IMR-90 (cell line): ENCODE results near the gene SPATA12. TPM values are rescaled to one million over a fixed set of nuclear protein-coding genes. Genes with fewer than 3 reads are reported as not detected.

Experiments
- ATAC-seq: fragments of 200-7000 bp; cut with Tn5 transposase; 2 replicates; pipeline ENCODE4 v1.9.1; 2020; ENCODE audit warnings: low read depth, mild to moderate bottlenecking, moderate library complexity
- BruUV-seq: library from RNA; stranded (reverse); fragments of 400-500 nt; replicated peaks from 2 replicates; lab custom pipeline; 2021; lab: Mats Ljungman, UMichigan
- CTCF ChIA-PET: fragments of 300-600 bp; formaldehyde crosslinking; extraction: SDS; loops from one replicate; lab custom pipeline; 2021; ENCODE audit warnings: antibody characterized with exemption; lab: Yijun Ruan, JAX
- POLR2A ChIA-PET: fragments of 300-600 bp; sonication (Branson Sonifier 250); formaldehyde crosslinking; loops from one replicate; lab custom pipeline; 2022; ENCODE audit warnings: antibody characterized with exemption; ENCODE audit not compliant: unreplicated experiment; lab: Charles Lee
- DNase-seq: peaks from one replicate; pipeline ENCODE4 v3.0.0; 2013
- H2AFZ ChIP-seq: replicated peaks from 2 replicates; pipeline ENCODE3; 2013; ENCODE audit warnings: low read length, mild to moderate bottlenecking; ENCODE audit not compliant: poor library complexity
- H2AK5ac ChIP-seq: 2 replicates; pipeline ENCODE4 v1.6.1; 2013; ENCODE audit warnings: low read depth, low read length, inconsistent platforms
- H2AK9ac ChIP-seq: replicated peaks from 2 replicates; pipeline ENCODE3; 2013; ENCODE audit warnings: mild to moderate bottlenecking, low read depth, low read length, moderate library complexity; ENCODE audit not compliant: poor library complexity
- H2BK120ac ChIP-seq: 2 replicates; pipeline ENCODE4 v1.6.1; 2013; ENCODE audit warnings: low read depth, low read length, inconsistent platforms
- H2BK15ac ChIP-seq: 3 replicates; pipeline ENCODE4 v1.6.1; 2013; ENCODE audit warnings: low read depth, low read length, inconsistent platforms
- H2BK20ac ChIP-seq: 2 replicates; pipeline ENCODE4 v1.6.1; 2013; ENCODE audit warnings: low read depth, mild to moderate bottlenecking, inconsistent platforms, low read length, moderate library complexity
- H2BK5ac ChIP-seq: 2 replicates; pipeline ENCODE4 v1.6.1; 2013; ENCODE audit warnings: mild to moderate bottlenecking, low read depth, low read length, inconsistent platforms; ENCODE audit not compliant: poor library complexity, severe bottlenecking
- H3K14ac ChIP-seq: replicated peaks from 2 replicates; pipeline ENCODE4 v1.6.1; 2013; ENCODE audit warnings: low read depth, low read length, inconsistent platforms
- H3K18ac ChIP-seq: 2 replicates; pipeline ENCODE4 v1.6.1; 2013; ENCODE audit warnings: low read depth, low read length, control low read depth
- H3K23ac ChIP-seq: 2 replicates; pipeline ENCODE4 v1.6.1; 2013; ENCODE audit warnings: low read depth, low read length, inconsistent platforms
- H3K27ac ChIP-seq: 2 replicates; pipeline ENCODE4 v1.5.1; 2013; ENCODE audit warnings: mild to moderate bottlenecking, control low read depth, low read length; ENCODE audit not compliant: insufficient read depth
- H3K27me3 ChIP-seq: 2 replicates; pipeline ENCODE4 v1.6.1; 2013; ENCODE audit warnings: low read length; ENCODE audit not compliant: control insufficient read depth, insufficient read depth
- H3K36me3 ChIP-seq: 2 replicates; pipeline ENCODE4 v1.6.1; 2013; ENCODE audit warnings: low read length, mixed read lengths; ENCODE audit not compliant: control insufficient read depth, insufficient read depth
- H3K4ac ChIP-seq: 2 replicates; pipeline ENCODE4 v1.6.1; 2013; ENCODE audit warnings: low read depth, low read length, inconsistent platforms
- H3K4me1 ChIP-seq: 2 replicates; pipeline ENCODE4 v1.6.1; 2013; ENCODE audit warnings: low read length, mixed read lengths; ENCODE audit not compliant: control insufficient read depth, insufficient read depth
- H3K4me2 ChIP-seq: 2 replicates; pipeline ENCODE4 v1.6.1; 2013; ENCODE audit warnings: low read depth, mild to moderate bottlenecking, control low read depth, low read length, moderate library complexity
- H3K4me3 ChIP-seq: 2 replicates; pipeline ENCODE4 v1.5.1; 2013; ENCODE audit warnings: low read depth, mild to moderate bottlenecking, control low read depth, low read length, moderate library complexity; ENCODE audit not compliant: insufficient read depth
- H3K56ac ChIP-seq: 2 replicates; pipeline ENCODE4 v1.6.1; 2013; ENCODE audit warnings: low read length, inconsistent platforms; ENCODE audit not compliant: insufficient read depth; ENCODE audit errors: extremely low read depth
- H3K79me1 ChIP-seq, 2 experiments: 2 replicates each; pipeline ENCODE4 v1.6.1; 2013; ENCODE audit warnings: low read length in 2 of 2, inconsistent platforms in 1 of 2, low read depth in 1 of 2
- H3K9ac ChIP-seq: 2 replicates; pipeline ENCODE4 v1.6.1; 2013; ENCODE audit warnings: low read depth, low read length, control low read depth
- H3K9me1 ChIP-seq: 2 replicates; pipeline ENCODE4 v1.6.1; 2013; ENCODE audit warnings: low read length, inconsistent platforms; ENCODE audit not compliant: insufficient read depth
- H3K9me3 ChIP-seq: 2 replicates; pipeline ENCODE4 v1.6.1; 2013; ENCODE audit warnings: low read length; ENCODE audit not compliant: control insufficient read depth, insufficient read depth
- H4K20me1 ChIP-seq: 2 replicates; pipeline ENCODE4 v1.6.1; 2013; ENCODE audit warnings: low read length, inconsistent platforms; ENCODE audit not compliant: insufficient read depth
- H4K5ac ChIP-seq: 2 replicates; pipeline ENCODE4 v1.6.1; 2013; ENCODE audit warnings: mild to moderate bottlenecking, low read depth, low read length, control low read depth
- H4K8ac ChIP-seq, 2 experiments: 2 replicates each; pipeline ENCODE4 v1.6.1; 2013; ENCODE audit warnings: low read depth in 2 of 2, low read length in 2 of 2, control low read depth in 1 of 2, inconsistent platforms in 1 of 2
- H4K91ac ChIP-seq: 2 replicates; pipeline ENCODE4 v1.6.1; 2013; ENCODE audit warnings: low read depth, low read length, inconsistent platforms; ENCODE audit not compliant: insufficient read depth
- CEBPB ChIP-seq: IDR thresholded peaks from 2 replicates; pipeline ENCODE4 v1.6.1; 2012; ENCODE audit warnings: low read depth, low read length, improper control_type of control experiment
- CHD1 ChIP-seq: IDR thresholded peaks from 2 replicates; pipeline ENCODE4 v1.6.1; 2012; ENCODE audit warnings: low read depth, low read length, improper control_type of control experiment
- CTCF ChIP-seq: conservative IDR thresholded peaks from 2 replicates; pipeline ENCODE4 v1.5.1; 2012; ENCODE audit warnings: mild to moderate bottlenecking, low read depth, low read length, improper control_type of control experiment
- ELK1 ChIP-seq: fragments of 150-350 bp; IDR thresholded peaks from 2 replicates; pipeline ENCODE4 v1.6.1; 2016; ENCODE audit warnings: low read depth, mild to moderate bottlenecking, low read length, moderate library complexity, borderline replicate concordance
- FOS ChIP-seq: fragments of 150-350 bp; IDR thresholded peaks from 2 replicates; pipeline ENCODE4 v1.6.1; 2016; ENCODE audit warnings: low read depth, low read length
- MAFK ChIP-seq: IDR thresholded peaks from 2 replicates; pipeline ENCODE4 v1.6.1; 2012; ENCODE audit warnings: low read depth, low read length, improper control_type of control experiment
- MAZ ChIP-seq: IDR thresholded peaks from 2 replicates; pipeline ENCODE4 v1.6.1; 2012; ENCODE audit warnings: low read depth, mild to moderate bottlenecking, low read length, improper control_type of control experiment, moderate library complexity, borderline replicate concordance
- MXI1 ChIP-seq: IDR thresholded peaks from 2 replicates; pipeline ENCODE4 v1.6.1; 2012; ENCODE audit warnings: low read depth, mild to moderate bottlenecking, low read length, moderate library complexity, borderline replicate concordance
- NFE2L2 ChIP-seq: fragments of 150-350 bp; IDR thresholded peaks from 2 replicates; pipeline ENCODE4 v1.6.1; 2016; ENCODE audit warnings: low read depth, mild to moderate bottlenecking, low read length
- POLR2A ChIP-seq: IDR thresholded peaks from 2 replicates; pipeline ENCODE4 v1.6.1; 2012; ENCODE audit warnings: mild to moderate bottlenecking, low read depth, low read length
- RAD21 ChIP-seq: IDR thresholded peaks from 2 replicates; pipeline ENCODE4 v1.6.1; 2012; ENCODE audit warnings: low read length, improper control_type of control experiment
- RCOR1 ChIP-seq: IDR thresholded peaks from 2 replicates; pipeline ENCODE4 v1.6.1; 2012; ENCODE audit warnings: mild to moderate bottlenecking, low read length, improper control_type of control experiment; ENCODE audit not compliant: insufficient replicate concordance
- RFX5 ChIP-seq: IDR thresholded peaks from 2 replicates; pipeline ENCODE4 v1.8.0; 2012; ENCODE audit warnings: low read depth, mild to moderate bottlenecking, low read length, moderate library complexity
- SMC3 ChIP-seq: fragments of 150-350 bp; IDR thresholded peaks from 2 replicates; pipeline ENCODE4 v1.6.1; 2016; ENCODE audit warnings: low read depth, mild to moderate bottlenecking, antibody characterized with exemption, low read length, moderate library complexity
- whole genome bisulfite sequencing, 2 experiments: methylation state at CpG; one replicate each; pipeline versions ENCODE4 v1.1.5 to v1.1.7; 2013; ENCODE audit warnings: missing lambda C conversion rate in 2 of 2; ENCODE audit not compliant: insufficient read length in 1 of 2; ENCODE audit errors: extremely low coverage in 2 of 2; 5-methylcytosine and 5-hydroxymethylcytosine counted together
- dilution Hi-C: fragments of 300-500 bp; cut with HindIII; formaldehyde crosslinking; loops from one replicate; pipeline ENCODE4 v1.14.3; 2018; ENCODE audit warnings: low sequenced_read_pairs; ENCODE audit not compliant: unreplicated experiment
- in situ Hi-C: fragments of 300-500 bp; cut with MboI; formaldehyde crosslinking; loops from 3 replicates; pipeline ENCODE4 v1.14.3; 2019; ENCODE audit warnings: low sequenced_read_pairs, inconsistent platforms, mixed read lengths
- intact Hi-C: fragments of 100-400 bp; cut with micrococcal nuclease; formaldehyde crosslinking; loops from 2 replicates; pipeline ENCODE4 v1.10.0; 2022
- polyA plus RNA-seq, 3 experiments: library from polyadenylated mRNA; depleted of rRNA; stranded (reverse); fragments of >200 nt; gene quantifications; 2 replicates each; pipeline ENCODE4 v1.2.3, GENCODE V29; 2012; ENCODE audit warnings: low replicate concordance in 1 of 3
- total RNA-seq: library from RNA; depleted of rRNA; stranded (reverse); fragments of >200 nt; gene quantifications from 2 replicates; pipeline ENCODE4 v1.2.3, GENCODE V29; 2012
- TF ChIP-seq, protein P1 (sequence below): fragments of 150-350 bp; IDR thresholded peaks from 2 replicates; pipeline ENCODE4 v1.6.1; 2017; ENCODE audit warnings: mild to moderate bottlenecking, antibody characterized with exemption, low read length, low read depth

Gene SPATA12
- total and polyA plus RNA-seq, 2 of the 4 experiments (the other 2 are of a cell fraction), result under 0.01 TPM; not detected in 1

DNA sequence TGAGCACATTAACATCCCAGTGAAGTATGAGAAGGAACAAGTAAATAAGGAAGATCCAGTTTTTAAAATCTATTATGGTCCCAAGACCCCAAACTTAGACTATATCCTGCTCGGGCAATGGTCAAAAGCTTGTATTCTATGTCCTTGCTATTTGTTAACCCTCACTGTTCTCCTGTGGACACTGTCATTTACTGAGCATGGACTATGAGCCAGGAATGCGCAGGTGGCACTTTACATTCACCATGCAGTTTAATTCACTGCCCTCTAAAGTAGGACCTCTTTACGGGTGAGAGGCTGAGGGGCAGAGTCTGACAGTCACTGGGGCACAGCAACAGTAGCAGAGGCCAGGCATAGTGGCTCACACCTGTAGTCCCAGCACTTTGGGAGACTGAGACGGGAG is 28.6 kb downstream of the SPATA12 start:
- Histone ChIP-seq H4K91ac (no peak overlapping the region), H3K27me3 (peaks cover 3% of the 10 kb centered on the region), H3K14ac (no peak overlapping the region), H3K36me3 (no peaks in the 10 kb centered on the region), H2BK15ac (no peak overlapping the region), H4K5ac (no peak overlapping the region), H3K56ac (no peak overlapping the region), H4K20me1 (no peaks in the 10 kb centered on the region), H3K79me1 (no peaks in the 10 kb centered on the region), H4K8ac (no peak overlapping the region), H3K23ac (no peak overlapping the region), H2BK20ac (no peak overlapping the region), H3K4me2 (no peak overlapping the region), H2AK5ac (no peak overlapping the region), H3K9ac (no peak overlapping the region), H2BK5ac (no peak overlapping the region), H2AFZ (no peak overlapping the region), H3K4me1 (peaks cover 3% of the 10 kb centered on the region; the same call in 1 of the 2 replicates), H2AK9ac (no peak overlapping the region), H3K18ac (no peak overlapping the region), H2BK120ac (no peak overlapping the region), H3K27ac (no peak overlapping the region), H3K9me1 (no peaks in the 10 kb centered on the region; the same call in 1 of the 2 replicates), H3K9me3 (no peaks in the 10 kb centered on the region), H3K4me3 (no peak overlapping the region), H3K4ac (no peak overlapping the region)
- TF ChIP-seq CTCF (no peak), NFE2L2 (no peak), POLR2A (no peak), CHD1 (no peak), CEBPB (no peak), RAD21 (no peak), MAFK (no peak), SMC3 (no peak), FOS (no peak), RFX5 (no peak), MXI1 (no peak), RCOR1 (no peak), MAZ (no peak), ELK1 (no peak)
- TF ChIP-seq, protein P1, sequence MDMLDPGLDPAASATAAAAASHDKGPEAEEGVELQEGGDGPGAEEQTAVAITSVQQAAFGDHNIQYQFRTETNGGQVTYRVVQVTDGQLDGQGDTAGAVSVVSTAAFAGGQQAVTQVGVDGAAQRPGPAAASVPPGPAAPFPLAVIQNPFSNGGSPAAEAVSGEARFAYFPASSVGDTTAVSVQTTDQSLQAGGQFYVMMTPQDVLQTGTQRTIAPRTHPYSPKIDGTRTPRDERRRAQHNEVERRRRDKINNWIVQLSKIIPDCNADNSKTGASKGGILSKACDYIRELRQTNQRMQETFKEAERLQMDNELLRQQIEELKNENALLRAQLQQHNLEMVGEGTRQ, result no peak
- in situ Hi-C loops, result no loop called here
- dilution Hi-C loops, result no loop called here
- BruUV-seq, result no TSS peak
- CTCF ChIA-PET, result interaction anchor here (1.2 kb wide), 1 partner anchor 11 kb away, joined by 3 read pairs; no protein-coding TSS in a partner anchor
- POLR2A ChIA-PET, result no interaction called here
- DNase-seq (no peak), ATAC-seq (no peak)
- intact Hi-C loops, result no loop called here
- WGBS, 2 experiments, result no CpG with 5 or more reads among the region's 4 CpGs
